ENCODE results near the gene NIPAL3. TPM values are rescaled to one million over a fixed set of nuclear protein-coding genes. Genes with fewer than 3 reads are reported as not detected.

The NIPAL3 gene
- total RNA-seq, 1 donor from 2014 or later = 73.9 TPM

Other genes with a start within 250 kb of the NIPAL3 start
- gene IFNLR1, start 228.5 kb upstream of the NIPAL3 start, total RNA-seq = 0.32 TPM
- gene GRHL3, start 96.4 kb upstream of the NIPAL3 start, total RNA-seq = not detected
- gene STPG1, start 2.0 kb upstream of the NIPAL3 start, total RNA-seq = 11.0 TPM
- 2.0 TPM for gene RCAN3, start 87.0 kb downstream of the NIPAL3 start, total RNA-seq
- not detected for gene NCMAP, start 140.3 kb downstream of the NIPAL3 start, total RNA-seq
- gene SRRM1, start 227.5 kb downstream of the NIPAL3 start, total RNA-seq = 90.5 TPM

All from ascending aorta (tissue), 1 donor.